ENCODE results near the gene PIEZO2. TPM values are rescaled to one million over a fixed set of nuclear protein-coding genes. Genes with fewer than 3 reads are reported as not detected.

The PIEZO2 gene
- total RNA-seq, 2 donors from 2014 or later, result not detected

DNA sequence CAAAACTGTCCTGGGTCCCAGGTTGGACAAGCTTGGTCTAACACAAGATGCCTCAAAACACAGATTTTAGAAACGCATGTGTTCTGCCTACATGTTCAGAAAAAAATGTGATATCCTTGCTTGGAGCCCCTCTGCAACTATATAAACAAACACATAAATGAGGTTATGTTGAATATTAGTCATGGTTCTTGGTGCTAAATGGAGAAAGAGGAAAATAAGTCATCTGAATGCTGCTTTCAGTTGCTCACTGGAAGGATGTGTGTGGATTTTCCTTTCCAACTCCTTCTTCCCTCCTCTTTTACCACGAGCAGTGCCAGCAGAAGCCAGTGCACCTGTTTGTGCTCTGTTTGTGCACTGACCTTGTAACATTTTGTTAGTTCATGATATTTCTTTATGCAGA lies 85.3 kb downstream of the PIEZO2 start:
- H3K27ac Mint-ChIP-seq, result no peak overlapping the region
- H3K9me3 Mint-ChIP-seq, result peaks cover 0 to 7% of the 10 kb centered on the region in 2 donors
- no peaks in the 10 kb centered on the region for H3K36me3 Mint-ChIP-seq
- no peak for DNase-seq (ENCODE audit: low spot score in 2 of 2)
- ATAC-seq, result no peak

DNA sequence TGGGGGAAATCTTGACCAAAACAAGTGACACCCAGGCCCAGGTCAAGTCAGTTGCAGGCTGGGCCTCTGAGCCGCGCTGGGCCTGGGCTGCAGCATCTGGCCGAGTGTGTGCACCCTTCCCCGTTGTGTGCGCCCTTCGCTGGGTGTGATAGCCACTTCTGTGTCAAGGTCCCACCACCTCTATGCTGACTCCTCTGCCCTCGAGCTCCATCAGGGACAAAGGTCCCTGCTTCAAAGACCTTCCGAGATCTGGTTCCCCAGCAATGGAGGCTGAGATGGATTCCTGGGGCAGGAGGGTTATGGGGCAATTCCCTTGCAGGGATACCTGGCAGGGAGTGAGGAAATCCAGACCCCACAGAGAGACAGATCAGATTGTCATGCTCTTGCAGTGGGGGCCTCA lies 93.6 kb downstream of the PIEZO2 start:
- Mint-ChIP-seq H3K27ac (no peak overlapping the region), H3K9me3 (peaks cover 5 to 6% of the 10 kb centered on the region in 2 donors), H3K36me3 (no peaks in the 10 kb centered on the region)
- no peak for ATAC-seq
- DNase-seq (ENCODE audit: low spot score in 2 of 2), result no peak

DNA sequence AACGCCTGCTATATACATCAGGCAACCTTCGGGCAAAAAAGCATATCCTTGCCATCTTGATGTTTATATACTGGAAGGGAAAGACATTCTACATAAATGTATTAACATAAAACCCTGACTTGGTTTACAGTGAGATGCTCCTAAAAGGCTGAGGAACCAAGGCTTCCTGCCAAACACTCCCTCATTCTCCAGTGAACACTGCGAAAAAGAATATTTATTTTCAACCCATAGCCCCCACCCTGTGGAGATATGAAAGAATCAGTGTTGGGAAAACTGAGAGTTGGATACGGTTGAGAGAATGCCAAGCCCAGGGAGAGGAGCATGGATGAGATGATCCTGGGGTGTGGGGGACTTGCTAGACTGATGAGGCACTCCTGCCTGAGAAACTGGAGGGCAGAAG lies 94.9 kb downstream of the PIEZO2 start:
- ATAC-seq (no peak), DNase-seq (ENCODE audit: low spot score in 2 of 2) (no peak)
- Mint-ChIP-seq H3K27ac (no peak overlapping the region), H3K9me3 (peaks cover 5 to 6% of the 10 kb centered on the region in 2 donors), H3K36me3 (no peaks in the 10 kb centered on the region)

DNA sequence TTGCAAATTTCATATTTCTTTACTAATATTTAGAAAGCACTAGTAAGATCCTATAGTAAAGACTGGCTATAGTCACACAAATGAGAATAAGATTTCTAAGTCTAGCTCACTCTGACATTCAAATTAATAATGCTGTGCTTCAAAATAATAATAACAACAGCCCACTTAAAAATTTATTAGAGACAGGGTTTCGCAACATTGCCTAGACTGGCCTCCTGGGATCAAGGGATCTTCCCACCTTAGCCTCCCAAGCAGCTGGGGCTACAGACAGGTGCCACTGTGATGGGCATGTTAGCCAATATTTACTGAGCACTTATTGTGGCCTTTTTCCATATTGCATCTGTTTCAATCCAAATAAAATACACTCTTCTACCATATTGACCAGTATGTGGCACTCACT lies 96.1 kb downstream of the PIEZO2 start:
- no peak overlapping the region for H3K27ac Mint-ChIP-seq
- DNase-seq (ENCODE audit: low spot score in 2 of 2) (no peak), ATAC-seq (no peak)
- no peaks in the 10 kb centered on the region for H3K36me3 Mint-ChIP-seq
- peaks cover under 1 to 1% of the 10 kb centered on the region in 2 donors for H3K9me3 Mint-ChIP-seq

DNA sequence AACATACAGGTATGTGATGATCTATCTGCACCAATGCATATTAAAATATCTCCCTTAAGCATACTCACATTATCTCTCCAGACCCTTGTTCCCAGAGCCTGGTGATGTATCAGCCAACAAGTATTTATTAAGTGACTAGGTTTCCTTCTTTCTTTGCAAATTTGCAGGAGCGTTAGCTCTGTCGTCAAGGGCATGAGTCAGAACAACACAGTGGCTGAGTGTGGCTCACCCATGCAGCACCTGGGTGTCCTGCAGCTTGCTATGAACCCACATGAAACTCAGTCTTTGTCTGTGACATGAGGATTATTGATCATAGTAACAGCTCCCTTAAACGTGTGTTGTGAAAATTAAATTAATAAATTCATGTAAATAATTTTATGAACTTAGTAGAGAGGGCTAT lies 96.6 kb downstream of the PIEZO2 start:
- DNase-seq (ENCODE audit: low spot score in 2 of 2), result no peak
- no peak for ATAC-seq
- H3K27ac Mint-ChIP-seq, result no peak overlapping the region
- H3K36me3 Mint-ChIP-seq, result no peaks in the 10 kb centered on the region
- H3K9me3 Mint-ChIP-seq, result no peaks in the 10 kb centered on the region

DNA sequence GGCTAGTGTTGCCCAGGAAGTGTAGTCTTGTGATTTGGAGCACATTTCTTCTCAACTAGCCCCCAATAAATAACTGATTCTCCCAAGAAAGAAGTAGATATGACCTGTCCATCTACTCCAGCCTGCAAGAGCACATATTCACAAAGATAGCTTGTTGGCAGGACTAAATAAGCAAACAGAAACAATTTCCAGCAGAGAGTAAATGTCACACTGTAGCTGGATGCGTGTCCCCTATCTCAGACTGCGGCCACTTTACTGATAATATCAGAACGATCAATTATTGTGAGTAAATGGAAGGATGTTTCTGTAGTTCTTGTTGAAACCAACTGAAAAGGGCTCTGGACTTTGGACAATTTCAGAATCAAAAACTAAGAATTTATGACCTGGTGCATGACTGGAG lies 97.9 kb downstream of the PIEZO2 start:
- H3K27ac Mint-ChIP-seq, result no peak overlapping the region
- ATAC-seq (no peak), DNase-seq (ENCODE audit: low spot score in 2 of 2) (no peak)
- H3K36me3 Mint-ChIP-seq, result no peaks in the 10 kb centered on the region
- no peaks in the 10 kb centered on the region for H3K9me3 Mint-ChIP-seq

DNA sequence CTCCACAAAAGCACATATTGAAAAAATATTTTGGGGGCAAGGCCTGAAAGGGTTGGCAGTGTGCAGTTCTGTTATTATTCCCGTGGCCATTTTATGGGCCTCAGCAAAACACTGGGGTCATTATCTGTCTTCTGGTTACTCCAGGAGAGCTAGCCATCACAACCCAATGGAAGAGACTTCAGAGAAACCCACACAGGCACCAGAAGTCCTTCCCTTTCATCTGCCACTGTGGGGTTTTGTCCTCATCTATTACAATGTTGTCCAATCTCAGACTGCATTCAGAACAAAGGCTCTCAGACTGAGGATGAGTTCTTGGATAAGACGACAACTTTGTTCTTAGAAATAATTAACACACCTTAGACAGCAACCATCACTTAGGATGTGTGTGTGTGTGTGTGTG lies 98.4 kb downstream of the PIEZO2 start:
- DNase-seq (ENCODE audit: low spot score in 2 of 2) (no peak), ATAC-seq (no peak)
- no peaks in the 10 kb centered on the region for H3K9me3 Mint-ChIP-seq
- no peaks in the 10 kb centered on the region for H3K36me3 Mint-ChIP-seq
- no peak overlapping the region for H3K27ac Mint-ChIP-seq

DNA sequence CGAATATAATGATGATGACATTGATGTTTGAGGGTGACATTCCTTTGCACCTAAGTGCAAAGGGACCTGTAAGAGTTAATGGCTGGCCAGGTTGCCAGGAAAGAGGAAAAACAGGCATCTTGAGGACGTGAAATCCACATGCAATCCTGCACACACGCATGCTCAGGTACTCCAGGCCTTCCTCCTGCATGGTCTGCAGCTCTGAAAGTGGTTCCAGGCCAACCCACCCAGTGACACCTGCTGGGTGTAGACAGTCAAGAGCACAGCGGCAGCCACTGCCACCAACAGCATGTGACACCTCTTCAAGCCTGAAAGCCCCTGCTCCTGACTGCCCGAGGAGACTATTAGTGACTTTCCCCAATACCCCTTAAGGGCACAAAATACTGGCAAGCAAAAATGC lies 101.6 kb downstream of the PIEZO2 start:
- H3K36me3 Mint-ChIP-seq, result no peaks in the 10 kb centered on the region
- DNase-seq (ENCODE audit: low spot score in 2 of 2) (no peak), ATAC-seq (no peak)
- peak overlapping the region in 1 of 2 donors; percentile 66 for H3K27ac Mint-ChIP-seq
- no peaks in the 10 kb centered on the region for H3K9me3 Mint-ChIP-seq

DNA sequence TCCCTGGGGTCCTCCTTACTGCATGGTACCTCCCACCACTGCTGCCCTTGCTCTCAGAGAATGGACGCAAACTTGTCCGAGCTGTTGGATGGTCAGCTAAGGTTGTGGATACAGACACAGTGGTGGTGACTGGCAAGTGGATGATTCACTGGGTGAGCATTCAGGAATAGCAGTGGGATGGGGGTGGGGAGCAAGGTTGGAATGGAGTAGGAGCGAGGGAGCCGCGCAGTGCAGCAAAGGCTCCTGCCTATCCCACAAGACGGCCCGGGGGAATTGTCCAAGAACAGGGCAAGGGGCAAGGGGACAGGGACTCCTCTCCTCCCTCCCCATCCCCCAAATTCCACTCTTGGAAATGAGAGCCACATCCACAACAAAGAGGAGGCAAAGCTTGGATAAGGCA lies 102.2 kb downstream of the PIEZO2 start:
- no peaks in the 10 kb centered on the region for H3K9me3 Mint-ChIP-seq
- H3K27ac Mint-ChIP-seq, result no peak overlapping the region
- no peak for DNase-seq (ENCODE audit: low spot score in 2 of 2)
- H3K36me3 Mint-ChIP-seq, result no peaks in the 10 kb centered on the region
- no peak for ATAC-seq

DNA sequence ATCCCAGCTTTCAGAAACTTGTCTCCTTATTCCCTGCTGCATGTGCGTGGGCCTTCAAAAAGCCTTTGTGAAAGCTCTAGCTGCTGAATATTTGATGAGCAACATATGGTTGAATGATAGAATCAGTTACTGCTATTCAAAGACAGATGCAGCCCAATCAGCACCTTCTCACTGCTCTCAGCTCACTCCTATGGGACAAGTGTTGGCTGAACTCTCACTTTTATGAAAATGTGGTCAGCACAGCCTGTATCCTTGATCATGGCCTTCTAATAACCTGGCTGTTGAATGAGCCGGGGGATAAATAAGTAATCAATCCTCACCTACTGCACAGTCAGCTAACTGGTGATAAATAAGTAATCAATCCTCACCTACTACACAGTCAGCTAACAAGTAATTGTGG lies 103.2 kb downstream of the PIEZO2 start:
- Mint-ChIP-seq H3K9me3 (no peaks in the 10 kb centered on the region), H3K36me3 (no peaks in the 10 kb centered on the region), H3K27ac (no peak overlapping the region)
- DNase-seq (ENCODE audit: low spot score in 2 of 2), result no peak
- ATAC-seq, result no peak

DNA sequence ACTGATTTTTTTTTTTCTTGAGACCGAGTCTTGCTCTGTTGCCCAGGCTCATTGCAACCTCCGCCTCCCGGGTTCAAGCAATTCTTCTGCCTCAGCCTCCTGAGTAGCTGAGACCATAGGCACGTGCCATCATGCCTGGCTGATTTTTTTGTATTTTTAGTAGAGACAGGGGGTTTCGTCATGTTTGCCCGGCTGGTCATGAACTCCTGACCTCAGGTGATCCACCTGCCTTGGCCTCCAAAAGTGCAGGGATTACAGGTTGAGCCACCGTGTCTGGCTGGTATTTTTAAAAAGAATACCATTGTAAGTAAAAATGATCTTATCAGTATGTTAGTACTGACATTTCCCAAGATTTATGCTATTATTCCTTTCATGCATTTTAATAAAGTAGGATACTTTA lies 105.7 kb downstream of the PIEZO2 start:
- ATAC-seq (no peak), DNase-seq (ENCODE audit: low spot score in 2 of 2) (no peak)
- Mint-ChIP-seq H3K27ac (no peak overlapping the region), H3K9me3 (no peaks in the 10 kb centered on the region), H3K36me3 (no peaks in the 10 kb centered on the region)

DNA sequence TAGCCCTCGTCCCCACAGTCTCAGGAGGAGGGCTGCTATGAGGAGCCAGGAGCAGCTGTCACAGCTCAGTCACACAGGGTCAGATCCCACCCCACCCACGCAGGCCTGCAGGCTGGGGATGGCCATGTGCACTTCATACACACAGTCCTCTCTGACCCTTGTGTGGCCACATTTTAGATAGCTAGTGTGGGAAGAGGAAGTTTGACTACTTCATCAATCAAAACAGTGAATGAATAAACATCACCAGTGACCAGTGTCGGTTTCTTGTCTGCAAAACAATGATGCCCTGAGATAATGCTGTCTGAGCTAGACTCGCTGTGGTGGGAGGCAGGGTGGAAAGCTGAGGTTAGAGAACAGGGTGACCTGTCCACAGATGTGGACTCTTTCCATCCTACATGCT lies 107.1 kb downstream of the PIEZO2 start:
- no peak for DNase-seq (ENCODE audit: low spot score in 2 of 2)
- no peaks in the 10 kb centered on the region for H3K9me3 Mint-ChIP-seq
- no peaks in the 10 kb centered on the region for H3K36me3 Mint-ChIP-seq
- no peak overlapping the region for H3K27ac Mint-ChIP-seq
- ATAC-seq, result no peak

DNA sequence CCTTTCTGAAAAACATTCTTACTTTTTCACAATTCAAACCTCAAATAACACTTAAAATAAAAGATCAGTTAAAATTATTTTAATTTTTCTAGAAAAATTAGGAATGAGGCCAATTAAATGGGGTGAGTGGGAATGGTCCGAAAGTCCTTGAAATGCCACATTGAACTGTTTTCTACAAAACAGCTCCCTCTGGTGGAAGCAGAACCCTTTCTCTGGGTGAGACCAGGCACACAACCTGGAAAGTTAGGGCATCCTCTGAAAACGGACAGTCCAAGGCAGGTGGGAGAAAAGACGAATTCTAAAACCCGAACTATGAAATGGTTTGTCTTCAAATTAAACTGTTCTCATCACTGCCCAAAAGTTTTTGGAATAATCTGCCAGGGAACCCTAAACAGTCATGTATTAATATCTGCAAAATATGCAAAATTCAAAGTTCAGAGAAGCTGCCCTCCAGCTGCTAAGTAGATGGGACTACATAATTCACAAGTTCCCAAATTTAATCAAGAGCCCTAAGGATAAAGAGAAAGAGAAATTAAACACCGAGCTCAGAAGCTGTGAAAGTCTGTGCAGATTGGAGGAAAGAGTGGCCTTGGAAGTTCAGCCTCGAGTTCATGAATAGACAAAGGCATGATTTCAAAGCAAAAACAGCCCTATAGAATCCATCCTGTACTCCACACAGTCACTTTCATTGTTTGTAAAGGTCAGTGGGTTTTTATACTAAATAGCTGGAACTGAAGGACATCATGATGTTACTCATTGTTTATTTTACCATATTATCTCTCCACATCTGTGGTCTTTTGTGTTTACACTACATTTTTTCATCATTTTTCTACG lies 108.3 kb downstream of the PIEZO2 start:
- no peaks in the 10 kb centered on the region for H3K36me3 Mint-ChIP-seq
- no peak overlapping the region for H3K27ac Mint-ChIP-seq
- ATAC-seq, result no peak
- DNase-seq (ENCODE audit: low spot score in 2 of 2), result peak in 1 of 2 donors; percentile 20
- H3K9me3 Mint-ChIP-seq, result no peaks in the 10 kb centered on the region

DNA sequence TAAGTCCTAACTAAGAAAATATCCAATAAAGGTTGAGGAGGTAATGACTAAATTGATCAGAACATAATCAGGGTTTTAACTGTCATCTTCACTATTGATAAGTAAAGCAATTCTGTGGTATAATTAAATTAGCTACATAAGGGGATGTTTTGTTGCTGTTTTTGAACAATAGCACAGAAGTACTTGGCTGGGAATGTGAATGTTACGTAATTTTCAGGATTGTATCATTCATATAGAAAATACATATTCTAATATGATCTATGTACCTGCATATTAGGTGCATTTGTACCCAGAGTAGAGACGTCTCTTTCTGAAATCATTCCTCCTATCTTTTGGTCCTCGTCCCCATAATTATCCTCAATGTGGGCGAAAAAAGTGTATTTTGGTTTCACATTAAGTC lies 109.0 kb downstream of the PIEZO2 start:
- no peak for DNase-seq (ENCODE audit: low spot score in 2 of 2)
- Mint-ChIP-seq H3K36me3 (no peaks in the 10 kb centered on the region), H3K27ac (no peak overlapping the region), H3K9me3 (no peaks in the 10 kb centered on the region)
- no peak for ATAC-seq

DNA sequence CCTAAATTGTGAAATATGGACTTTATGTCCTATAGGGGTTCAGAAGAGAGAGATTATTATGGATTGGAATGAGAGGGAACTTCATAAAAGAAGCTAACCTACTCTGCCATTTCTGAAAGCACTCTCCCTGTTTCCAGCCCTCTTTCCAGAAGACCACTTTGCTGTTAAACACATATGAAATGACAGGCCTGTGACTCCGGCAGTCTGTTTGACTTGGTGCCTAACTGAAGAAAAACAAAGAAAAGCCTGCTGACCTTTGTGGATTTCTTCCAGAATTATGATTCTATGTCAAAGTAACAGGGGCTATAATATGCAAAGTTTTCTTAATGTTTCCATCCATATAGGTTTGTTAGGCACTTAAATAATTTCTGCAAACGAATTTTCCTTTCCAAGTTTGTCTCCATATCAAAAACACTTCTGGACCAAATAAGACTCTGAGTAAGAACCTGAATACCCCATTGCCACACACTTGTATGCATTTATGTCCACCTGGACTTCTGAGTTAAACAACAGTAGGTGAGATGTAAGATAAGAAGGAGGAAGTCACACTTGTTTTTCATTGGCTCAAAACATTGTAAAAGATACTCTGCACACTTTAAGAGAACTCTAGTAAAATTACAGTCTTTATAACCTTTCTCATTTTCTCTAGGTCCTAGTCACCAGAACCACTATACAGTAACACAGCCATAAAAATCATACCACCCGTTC lies 111.7 kb downstream of the PIEZO2 start:
- DNase-seq (ENCODE audit: low spot score in 2 of 2) (no peak), ATAC-seq (no peak)
- Mint-ChIP-seq H3K9me3 (no peaks in the 10 kb centered on the region), H3K36me3 (no peaks in the 10 kb centered on the region), H3K27ac (no peak overlapping the region)

DNA sequence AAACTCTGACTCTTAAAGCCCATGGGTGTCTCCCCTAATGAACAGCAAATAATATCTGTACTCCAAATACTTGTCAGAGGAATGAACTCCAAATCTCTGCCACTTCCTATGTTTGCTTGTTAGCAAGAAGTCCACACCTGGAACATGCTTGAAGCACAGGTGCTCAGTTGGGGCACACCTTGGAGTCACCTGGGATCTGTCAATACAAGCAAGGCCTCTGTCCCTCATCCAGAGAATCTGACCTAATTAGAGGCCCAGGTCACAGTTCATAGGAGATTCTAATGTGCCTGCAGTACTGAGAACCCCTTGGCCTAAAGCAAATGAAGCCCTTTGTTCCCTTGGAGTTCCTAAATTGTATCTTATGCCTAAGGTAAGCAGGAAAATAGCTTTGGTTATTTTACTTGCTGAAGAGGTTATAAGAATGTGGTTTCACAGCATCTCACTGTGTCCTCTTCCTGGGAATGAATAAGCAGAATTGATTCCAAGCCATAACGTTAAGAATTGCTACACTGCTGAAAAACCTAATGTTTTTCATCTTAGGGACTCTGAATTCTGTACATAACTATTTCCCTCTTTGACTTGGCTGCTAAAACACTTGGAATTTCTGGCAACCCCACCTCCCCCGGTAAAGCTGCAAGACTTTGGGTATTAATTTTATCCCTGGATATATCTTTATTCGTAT lies 113.4 kb downstream of the PIEZO2 start:
- no peaks in the 10 kb centered on the region for H3K9me3 Mint-ChIP-seq

DNA sequence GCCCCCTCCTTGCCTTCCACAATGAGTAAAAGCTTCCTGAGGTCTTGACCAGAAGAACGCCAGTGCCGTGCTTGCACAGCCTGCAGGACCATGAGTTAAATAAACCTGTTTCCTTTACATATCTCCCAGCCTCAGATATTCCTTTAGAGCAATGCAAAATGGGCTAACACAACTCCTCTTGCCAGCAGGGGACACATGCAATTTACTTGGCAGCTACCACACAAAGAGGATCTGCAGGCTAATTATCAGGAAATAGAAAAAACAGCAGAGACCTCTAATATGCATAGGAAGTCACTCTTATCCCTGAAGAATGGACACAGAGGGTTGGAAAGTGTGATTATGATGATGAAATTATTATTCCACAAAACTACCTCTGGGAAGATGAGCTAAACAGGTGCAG lies 114.0 kb downstream of the PIEZO2 start:
- no peaks in the 10 kb centered on the region for H3K36me3 Mint-ChIP-seq
- no peak for DNase-seq (ENCODE audit: low spot score in 2 of 2)
- no peaks in the 10 kb centered on the region for H3K9me3 Mint-ChIP-seq
- ATAC-seq, result no peak
- H3K27ac Mint-ChIP-seq, result no peak overlapping the region

More for the DNA sequence above, 113.4 kb downstream of the PIEZO2 start:
- ATAC-seq (no peak), DNase-seq (ENCODE audit: low spot score in 2 of 2) (no peak)
- Mint-ChIP-seq H3K27ac (no peak overlapping the region), H3K36me3 (no peaks in the 10 kb centered on the region)

Data from activated naive CD4-positive, alpha-beta T cell treated with anti-CD3 and anti-CD28 coated beads, Interleukin-2, amount 50 U/mL, for 72 hours (primary cell).